GM12875 (cell line): ENCODE measurements around the gene APBA2.
A peak's percentile ranks its signal among the peaks of the same experiment; 100 is the strongest.

Experiments used
- H3K4me3 ChIP-seq: one replicate; pipeline ENCODE4 v1.5.1; 2011; ENCODE audit warnings: low read depth, low read length, control low read depth
- CTCF ChIP-seq: IDR thresholded peaks from 2 replicates; pipeline ENCODE4 v1.5.1; 2011; ENCODE audit warnings: low read depth, mild to moderate bottlenecking, control low read depth, inconsistent platforms, low read length, moderate library complexity, borderline replicate concordance; ENCODE audit not compliant: insufficient read depth

Gene APBA2

GRCh38 chr15:28921336-28921735 lies 35.6 kb downstream of the APBA2 start:
- no peak overlapping the region for H3K4me3 ChIP-seq
- no peak for TF ChIP-seq CTCF

GRCh38 chr15:28921919-28922706 lies 36.3 kb downstream of the APBA2 start:
- no peak overlapping the region for H3K4me3 ChIP-seq
- 0 out of 2 replicates have a peak, but pooled peaks have one; percentile 11 for TF ChIP-seq CTCF

GRCh38 chr15:28922707-28923012 lies 36.9 kb downstream of the APBA2 start:
- TF ChIP-seq CTCF, result no peak
- H3K4me3 ChIP-seq, result no peak overlapping the region

- no peak overlapping the region for H3K4me3 ChIP-seq
- TF ChIP-seq CTCF, result no peak
These were observed 38.0 kb downstream of the APBA2 start for GRCh38 chr15:28923726-28924280.

- no peak for TF ChIP-seq CTCF
- no peak overlapping the region for H3K4me3 ChIP-seq
These were observed 41.3 kb downstream of the APBA2 start for GRCh38 chr15:28927043-28927442.

GRCh38 chr15:28929200-28929599 lies 43.4 kb downstream of the APBA2 start:
- TF ChIP-seq CTCF, result no peak
- H3K4me3 ChIP-seq, result no peak overlapping the region

- TF ChIP-seq CTCF, result no peak
- no peak overlapping the region for H3K4me3 ChIP-seq
These were observed 44.2 kb downstream of the APBA2 start for GRCh38 chr15:28930011-28930410.
